Adrenal gland (tissue), 19 donors: ENCODE measurements around the gene CCDC38. TPM values are rescaled to one million over a fixed set of nuclear protein-coding genes. Genes with fewer than 3 reads are reported as not detected.

Experiments
- DNase-seq, 7 donors: peaks; one replicate each; pipeline ENCODE4 v3.0.0-alpha.2; 2019 to 2020
- H3K27ac ChIP-seq, 5 donors: fragments of 200-600 bp; sonication (generic) in 4 of 5; 1 replicate in 3 of 5; 2 replicates in 2 of 5; pipeline versions ENCODE4 v1.5.1 to v1.8.0; 2016 to 2020; ENCODE audit warnings: mild to moderate bottlenecking in 1 of 5
- H3K27me3 ChIP-seq: fragments of 200-600 bp; 2 replicates; pipeline ENCODE4 v1.8.0; 2021
- H3K36me3 ChIP-seq, 2 donors: fragments of 200-600 bp; replicated peaks in 1 of 2; 1 replicate in 1 of 2; 2 replicates in 1 of 2; pipeline versions ENCODE4 v1.5.1 to v1.8.0; 2018 to 2022
- H3K4me1 ChIP-seq, 2 donors: fragments of 200-600 bp; replicated peaks in 1 of 2; 1 replicate in 1 of 2; 2 replicates in 1 of 2; pipeline versions ENCODE4 v1.5.1 to v1.8.0; 2018 to 2021
- H3K4me3 ChIP-seq, 4 donors: fragments of 200-600 bp; sonication (generic) in 3 of 4; one replicate each; pipeline ENCODE4 v1.5.1; 2016 to 2018
- H3K9me3 ChIP-seq, 3 donors: fragments of 200-600 bp; sonication (generic) in 1 of 3; replicated peaks in 1 of 3; 1 replicate in 2 of 3; 2 replicates in 1 of 3; pipeline versions ENCODE4 v1.5.1 to v1.8.0; 2016 to 2021
- CTCF ChIP-seq, 6 experiments: fragments of 450-650 bp in 4 of 6; fragments of 200-600 bp in 2 of 6; sonication (generic) in 1 of 6; IDR thresholded peaks; 1 replicate in 5 of 6; 2 replicates in 1 of 6; pipeline versions ENCODE4 v1.5.1 to v1.8.0; 2016 to 2021; ENCODE audit warnings: antibody characterized with exemption in 6 of 6, mild to moderate bottlenecking in 2 of 6, moderate library complexity in 1 of 6
- POLR2A ChIP-seq, 2 donors: fragments of 450-650 bp; IDR thresholded peaks; one replicate each; pipeline ENCODE4 v1.6.1; 2017; ENCODE audit warnings: antibody characterized with exemption in 2 of 2, mild to moderate bottlenecking in 2 of 2, moderate library complexity in 1 of 2
- WGBS, 4 donors: extraction: QIAGEN DNeasy Blood & Tissue Kit in 2 of 4; methylation state at CpG; one replicate each; pipeline versions ENCODE4 v1.1.5 to v1.1.7; 2013 to 2017; 5-methylcytosine and 5-hydroxymethylcytosine counted together
- intact Hi-C, 2 donors: fragments of 100-400 bp; cut with DNase I; formaldehyde crosslinking; loops; one replicate each; pipeline versions ENCODE4 v1.14.1 to v1.15.0; 2022 to 2023
- long read RNA-seq, 10 donors: library from polyadenylated mRNA in 3 of 10; unstranded in 2 of 10; stranded (forward) in 1 of 10; transcript quantifications; one replicate each; pipeline ENCODE4 v2.0.0 and lab custom pipeline, GENCODE V29; 2021 to 2026
- polyA plus RNA-seq, 3 donors: library from polyadenylated mRNA; stranded (reverse); fragments of 200-250 nt in 2 of 3; fragments of 350-450 nt in 1 of 3; fragmentation: Illumina TruSeq in 1 of 3; extraction: RNeasy Lipid Tissue Mini Kit (QIAGEN cat#74804) in 1 of 3; gene quantifications; one replicate each; pipeline ENCODE4 v1.2.3, GENCODE V29; 2013 to 2014
- total RNA-seq, 9 donors: library from RNA; depleted of rRNA in 4 of 9; stranded (reverse); fragments of >200 nt in 4 of 9; fragments of 120-200 nt in 1 of 9; fragmentation: NEBNext Ultra II Directional in 1 of 9; extraction: Animal tissue kit (Norgen Biotek cat#: 25700) in 1 of 9; gene quantifications; one replicate each; pipeline versions ENCODE4 v1.1.0 to v1.2.4, GENCODE V29; 2013 to 2023
- donor health status: healthy with polysubstance abuse.
- donor health status: Bipolar disorder and iron deficiency.
- donor health status: DM: yes; HTN: yes; CAD: no.
- donor health status: DM: no; HTN: no; CAD: no.
- donor health status: DM: no; HTN: no; CAD: no.
- donor health status: DM: yes; HTN: yes; CAD: no.

CCDC38 gene
- 1 to 10 TPM in 1 of 9 donors, under 1 TPM in 6, not detected in 2; 0.12 to 3.3 (median 0.80) TPM for total RNA-seq
- under 1 TPM; 0.44 to 0.92 (median 0.72) TPM for polyA plus RNA-seq
- long read RNA-seq, donor 1, partial matches to known transcripts, result 64 of 134 reads
- long read RNA-seq, donor 1, other reads (novel, unspliced or antisense), result 70 of 134 reads
- long read RNA-seq, donor 2, result 0 reads
- long read RNA-seq, donor 3, partial matches to known transcripts, result 141 of 189 reads
- long read RNA-seq, donor 3, other reads (novel, unspliced or antisense), result 48 of 189 reads
- long read RNA-seq, donor 4, result 0 reads
- long read RNA-seq, donor 5, partial matches to known transcripts, result 0 of 1 reads
- long read RNA-seq, donor 5, other reads (novel, unspliced or antisense), result 1 of 1 reads
- long read RNA-seq, donor 6, result 0 reads
- long read RNA-seq, donor 7, partial matches to known transcripts, result 70 of 99 reads
- long read RNA-seq, donor 7, other reads (novel, unspliced or antisense), result 28 of 99 reads
- long read RNA-seq, donor 8, partial matches to known transcripts, result 170 of 221 reads
- long read RNA-seq, donor 8, other reads (novel, unspliced or antisense), result 51 of 221 reads
- long read RNA-seq, donor 9, partial matches to known transcripts, result 37 of 59 reads
- long read RNA-seq, donor 9, other reads (novel, unspliced or antisense), result 22 of 59 reads
- long read RNA-seq, donor 10, partial matches to known transcripts, result 38 of 61 reads
- long read RNA-seq, donor 10, other reads (novel, unspliced or antisense), result 23 of 61 reads

- Histone ChIP-seq H3K4me1 (peaks cover 0 to 29% of the 10 kb centered on the region in 2 donors), H3K27me3 (no peaks in the 10 kb centered on the region), H3K4me3 (peak within 1 kb of the TSS in 3 of 4 donors; percentile 61 to 78 (median 75)), H3K36me3 (no peaks in the 10 kb centered on the region), H3K27ac (peak within 1 kb of the TSS; percentile 72 to 97 (median 92)), H3K9me3 (no peaks in the 10 kb centered on the region)
- DNase-seq, result peak; percentile 89 to 95 (median 91)
- no peak for TF ChIP-seq CTCF (IDR thresholded peaks at IDR 0.05)
- TF ChIP-seq POLR2A (IDR thresholded peaks at IDR 0.05), result peak; percentile 38 to 61
- 0 to 2% (median 1%) methylated on average over 12 to 51 of the region's 51 CpGs for WGBS, 4 donors
- intact Hi-C loops, result no loop called here
Observed at GRCh38 chr12:95942524-95943329, at the start of gene CCDC38. TSS of gene CCDC38 (minus strand) at chr12:95942614. CDS start at chr12:95936509, 6,105 bp downstream.

- Histone ChIP-seq H3K27ac (no peak overlapping the region), H3K36me3 (no peaks in the 10 kb centered on the region), H3K4me1 (no peaks in the 10 kb centered on the region), H3K27me3 (no peaks in the 10 kb centered on the region), H3K9me3 (no peaks in the 10 kb centered on the region), H3K4me3 (no peak overlapping the region)
- 74 to 88% (median 82%) methylated on average over 7 of the region's 7 CpGs for WGBS, 4 donors
- no peak for DNase-seq
- no peak for TF ChIP-seq CTCF (IDR thresholded peaks at IDR 0.05)
- no peak for TF ChIP-seq POLR2A (IDR thresholded peaks at IDR 0.05)
- intact Hi-C loops, result no loop called here
Observed at GRCh38 chr12:95990136-95990535, 47.7 kb upstream of the CCDC38 start.

GRCh38 chr12:95989504-95990123, 47.2 kb upstream of the CCDC38 start:
- no peak overlapping the region for H3K4me3 ChIP-seq
- H3K36me3 ChIP-seq, result no peaks in the 10 kb centered on the region
- no peak for TF ChIP-seq POLR2A (IDR thresholded peaks at IDR 0.05)
- TF ChIP-seq CTCF (IDR thresholded peaks at IDR 0.05), result no peak
- 49 to 57% (median 54%) methylated on average over 4 of the region's 4 CpGs for WGBS, 4 donors
- H3K4me1 ChIP-seq, result no peaks in the 10 kb centered on the region
- intact Hi-C loops, result no loop called here
- DNase-seq, result no peak
- H3K27me3 ChIP-seq, result no peaks in the 10 kb centered on the region
- no peak overlapping the region for H3K27ac ChIP-seq
- H3K9me3 ChIP-seq, result no peaks in the 10 kb centered on the region
